Large intestine (tissue), 3 donors: ENCODE data around the gene IGFN1. TPM values are rescaled to one million over a fixed set of nuclear protein-coding genes. Genes with fewer than 3 reads are reported as not detected.
"Not testable (repeated sequence)": the region's sequence is repeated elsewhere in the genome, so short reads cannot be mapped to it uniquely, and the experiment has no call there.

Source experiments
- DNase-seq, 2 donors: peaks; one replicate each; pipeline versions ENCODE4 v3.0.0 to v3.0.0-alpha.2; 2013
- H3K27ac ChIP-seq: one replicate; pipeline ENCODE4 v1.5.1; 2013; ENCODE audit warnings: low read length
- H3K27me3 ChIP-seq: 2 replicates; pipeline ENCODE4 v1.6.1; 2013; ENCODE audit warnings: low read length; ENCODE audit not compliant: control insufficient read depth, insufficient read depth
- H3K36me3 ChIP-seq: 2 replicates; pipeline ENCODE4 v1.6.1; 2013; ENCODE audit warnings: low read length; ENCODE audit not compliant: control insufficient read depth, insufficient read depth
- H3K4me1 ChIP-seq: one replicate; pipeline ENCODE4 v1.6.1; 2013; ENCODE audit warnings: low read length; ENCODE audit not compliant: control insufficient read depth, insufficient read depth
- H3K4me3 ChIP-seq: one replicate; pipeline ENCODE4 v1.5.1; 2013; ENCODE audit warnings: low read length
- H3K9me3 ChIP-seq: one replicate; pipeline ENCODE4 v1.6.1; 2013; ENCODE audit warnings: mild to moderate bottlenecking, low read depth, low read length, moderate library complexity; ENCODE audit not compliant: control insufficient read depth
- WGBS: methylation state at CpG from one replicate; pipeline ENCODE4 v1.1.5; 2013; ENCODE audit warnings: low lambda C conversion rate; ENCODE audit not compliant: insufficient coverage; 5-methylcytosine and 5-hydroxymethylcytosine counted together
- polyA plus RNA-seq: library from polyadenylated mRNA; unstranded; fragments of 120-200 nt; gene quantifications from one replicate; pipeline ENCODE4 v1.2.1, GENCODE V29; 2013

The IGFN1 gene
- polyA plus RNA-seq, 1 donor, result 0.42 TPM

DNA sequence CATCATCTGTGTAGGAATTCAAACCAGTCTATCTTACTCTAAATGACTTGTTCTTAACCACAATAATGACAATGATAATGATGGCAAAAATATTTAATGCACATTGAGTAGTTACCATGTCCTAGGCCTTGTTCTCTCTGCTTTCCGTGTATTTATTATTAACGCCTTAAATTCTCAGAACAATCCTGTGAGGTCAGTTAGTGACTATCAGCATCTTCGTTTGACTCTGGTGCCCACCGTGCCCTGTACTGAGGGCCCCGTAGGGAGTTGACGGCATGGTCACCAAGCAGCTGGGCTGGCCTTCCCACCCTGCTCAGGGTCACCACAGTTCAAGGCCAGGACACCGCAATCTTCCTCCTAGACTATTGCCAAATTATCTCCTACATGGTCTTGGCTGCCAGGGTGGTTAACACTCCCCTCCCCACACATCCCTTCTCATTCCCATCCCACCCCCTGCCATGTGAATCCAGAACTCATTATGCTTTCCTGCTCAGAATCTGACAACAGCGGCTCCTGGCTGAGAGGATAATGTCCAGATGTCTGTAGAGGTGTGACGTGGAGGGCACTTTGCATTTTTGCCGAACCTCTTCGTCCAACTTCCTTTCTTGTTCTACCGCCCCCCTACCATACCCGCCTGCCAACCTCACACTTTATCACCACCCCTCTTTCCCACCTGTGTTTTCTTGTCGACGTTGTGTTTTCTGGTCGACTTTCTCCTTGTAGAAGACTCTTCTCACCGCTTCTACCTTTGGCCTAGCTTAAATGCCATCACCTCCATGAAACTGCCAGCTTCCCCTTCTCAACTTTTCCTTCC lies 33.4 kb downstream of the IGFN1 start:
- no peak for DNase-seq
- peaks cover 5% of the 10 kb centered on the region for H3K4me1 ChIP-seq
- 93% methylated on average over 10 of the region's 17 CpGs for WGBS
- H3K4me3 ChIP-seq, result no peak overlapping the region
- no peaks in the 10 kb centered on the region for H3K9me3 ChIP-seq
- H3K27me3 ChIP-seq, result peaks cover 4% of the 10 kb centered on the region
- no peak overlapping the region for H3K27ac ChIP-seq
- no peaks in the 10 kb centered on the region for H3K36me3 ChIP-seq

DNA sequence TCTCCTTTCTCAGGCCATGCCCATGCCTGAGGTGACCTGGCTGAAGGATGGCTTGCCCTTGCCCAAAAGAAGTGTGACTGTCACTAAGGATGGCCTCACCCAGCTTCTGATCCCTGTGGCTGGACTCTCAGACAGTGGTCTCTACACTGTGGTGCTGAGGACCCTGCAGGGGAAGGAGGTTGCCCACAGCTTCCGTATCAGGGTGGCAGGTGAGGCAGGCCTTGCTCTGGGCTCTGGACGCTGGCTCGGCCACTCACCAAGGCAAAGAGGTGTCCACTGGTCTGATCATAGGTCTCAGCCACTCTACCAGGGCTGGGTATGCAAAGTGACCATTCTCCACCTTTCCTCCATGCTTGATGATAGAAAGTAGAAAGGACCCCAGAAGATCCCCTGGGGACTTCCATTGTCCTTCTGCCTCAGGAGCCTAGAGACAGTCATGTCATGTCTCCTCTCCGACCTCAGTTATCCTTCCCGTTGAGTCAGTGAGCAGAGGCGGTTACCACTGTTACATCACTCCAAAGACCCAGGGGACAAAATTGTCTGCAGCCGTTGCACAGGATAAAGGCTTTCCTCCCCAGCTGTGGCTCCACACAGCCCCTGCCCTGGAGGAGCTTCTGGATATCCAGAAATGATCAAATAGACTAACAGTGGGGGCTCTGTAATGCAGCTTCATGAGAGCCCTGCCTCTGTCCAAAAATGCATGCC lies 34.2 kb downstream of the IGFN1 start:
- H3K36me3 ChIP-seq, result no peaks in the 10 kb centered on the region
- H3K4me1 ChIP-seq, result peaks cover 5% of the 10 kb centered on the region
- DNase-seq, result no peak
- H3K27me3 ChIP-seq, result peaks cover 4% of the 10 kb centered on the region
- no peaks in the 10 kb centered on the region for H3K9me3 ChIP-seq
- WGBS, result no CpG with 5 or more reads among the region's 7 CpGs
- no peak overlapping the region for H3K27ac ChIP-seq
- H3K4me3 ChIP-seq, result no peak overlapping the region

DNA sequence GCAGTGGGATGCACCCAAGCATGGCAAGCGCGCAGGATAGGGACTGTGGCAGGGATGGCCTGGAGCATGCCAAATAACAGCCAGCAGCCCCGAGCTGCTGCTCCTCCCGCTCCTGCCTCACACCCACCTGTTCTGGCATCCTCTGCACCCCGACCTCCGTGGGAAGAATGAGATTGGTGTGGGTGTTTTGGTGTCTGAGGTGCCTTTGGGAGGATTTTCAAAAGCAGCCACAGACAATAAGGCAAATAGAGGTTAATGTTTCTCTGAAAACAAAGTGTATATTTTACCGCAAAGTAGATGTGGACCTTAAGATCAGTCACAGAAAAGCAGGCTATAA lies 35.5 kb downstream of the IGFN1 start:
- Histone ChIP-seq H3K4me3 (no peak overlapping the region), H3K4me1 (peaks cover 5% of the 10 kb centered on the region), H3K27ac (no peak overlapping the region), H3K9me3 (no peaks in the 10 kb centered on the region), H3K36me3 (no peaks in the 10 kb centered on the region), H3K27me3 (peaks cover 6% of the 10 kb centered on the region)
- WGBS, result 100% methylated on average over 1 of the region's 7 CpGs
- DNase-seq, result no peak

DNA sequence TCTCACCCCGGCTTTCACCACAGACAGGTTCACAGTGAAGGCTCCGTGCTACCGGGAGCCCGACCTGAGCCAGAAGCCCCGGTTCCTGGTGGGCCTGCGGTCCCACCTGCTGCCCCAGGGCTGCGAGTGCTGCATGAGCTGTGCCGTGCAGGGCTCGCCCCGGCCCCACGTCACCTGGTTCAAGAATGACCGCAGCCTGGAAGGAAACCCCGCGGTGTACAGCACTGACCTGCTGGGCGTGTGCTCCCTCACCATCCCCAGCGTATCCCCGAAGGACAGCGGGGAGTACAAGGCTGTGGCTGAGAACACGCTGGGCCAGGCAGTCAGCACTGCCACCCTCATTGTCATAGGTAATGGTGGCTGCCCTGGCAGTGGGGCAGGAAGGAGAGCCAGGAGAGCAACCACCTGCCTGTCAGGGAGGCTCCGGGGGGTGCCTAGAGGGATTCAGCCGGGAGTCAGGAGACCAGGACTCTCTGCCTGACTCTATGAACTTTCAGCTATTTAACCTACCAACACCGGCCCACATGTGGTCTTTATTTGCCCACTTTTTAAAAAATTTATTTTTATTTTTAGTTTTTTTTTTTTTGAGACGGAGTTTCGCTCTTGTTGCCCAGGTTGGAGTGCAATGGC lies 36.4 kb downstream of the IGFN1 start:
- Histone ChIP-seq H3K36me3 (no peaks in the 10 kb centered on the region), H3K4me1 (peaks cover 5% of the 10 kb centered on the region), H3K27me3 (peaks cover 6% of the 10 kb centered on the region), H3K9me3 (no peaks in the 10 kb centered on the region), H3K4me3 (no peak overlapping the region), H3K27ac (no peak overlapping the region)
- 97% methylated on average over 5 of the region's 24 CpGs for WGBS
- no peak for DNase-seq

DNA sequence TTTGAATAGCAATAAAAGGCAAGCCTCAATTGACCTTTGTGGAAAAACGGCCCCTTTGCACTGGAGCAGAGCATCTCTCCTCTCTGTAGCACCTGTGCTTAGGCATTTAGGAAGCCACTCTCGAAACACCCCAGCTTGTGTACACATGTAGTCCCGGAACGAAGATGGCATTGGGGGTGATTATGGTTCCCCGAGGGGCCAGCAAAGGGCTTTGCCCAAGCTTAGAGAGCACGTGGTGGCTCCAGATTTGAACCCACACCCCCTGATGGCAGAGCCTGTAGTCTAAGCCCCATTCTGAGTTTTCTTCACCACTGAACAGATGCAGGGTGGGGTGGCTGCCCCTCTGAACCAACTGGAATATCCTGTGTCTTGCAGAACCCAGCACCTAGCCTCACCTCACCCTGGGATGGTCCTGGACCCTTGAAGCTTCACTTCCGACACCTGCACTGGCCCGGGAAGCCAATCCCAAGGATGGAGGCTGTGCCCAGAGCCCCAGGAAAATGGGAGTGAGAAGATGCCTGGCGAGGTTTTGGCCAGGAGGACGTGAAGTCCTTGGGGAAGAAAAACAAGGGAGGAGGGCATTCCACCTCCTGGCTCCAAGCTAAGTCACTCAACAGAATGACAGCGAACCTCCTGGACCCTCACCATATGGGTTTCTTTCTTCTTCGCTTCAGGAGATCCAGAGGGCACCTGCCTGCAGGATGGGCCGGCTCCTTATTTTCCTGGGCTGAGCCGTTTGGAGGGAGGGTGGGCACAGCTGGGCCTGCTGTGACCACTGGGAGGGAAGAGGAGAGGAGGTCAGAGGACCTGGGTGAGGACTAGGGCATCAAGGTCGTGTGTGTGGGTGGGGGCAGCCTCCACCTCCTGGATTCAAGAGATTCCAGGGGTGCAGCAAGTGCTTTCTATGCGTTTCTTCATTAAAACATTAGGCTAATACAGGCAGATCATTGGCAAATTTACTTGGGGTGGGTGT lies 37.7 kb downstream of the IGFN1 start:
- no CpG with 5 or more reads among the region's 16 CpGs for WGBS
- Histone ChIP-seq H3K27me3 (peaks cover 6% of the 10 kb centered on the region), H3K4me1 (no peaks in the 10 kb centered on the region), H3K4me3 (no peak overlapping the region), H3K36me3 (no peaks in the 10 kb centered on the region), H3K27ac (no peak overlapping the region), H3K9me3 (no peaks in the 10 kb centered on the region)
- DNase-seq, result no peak

DNA sequence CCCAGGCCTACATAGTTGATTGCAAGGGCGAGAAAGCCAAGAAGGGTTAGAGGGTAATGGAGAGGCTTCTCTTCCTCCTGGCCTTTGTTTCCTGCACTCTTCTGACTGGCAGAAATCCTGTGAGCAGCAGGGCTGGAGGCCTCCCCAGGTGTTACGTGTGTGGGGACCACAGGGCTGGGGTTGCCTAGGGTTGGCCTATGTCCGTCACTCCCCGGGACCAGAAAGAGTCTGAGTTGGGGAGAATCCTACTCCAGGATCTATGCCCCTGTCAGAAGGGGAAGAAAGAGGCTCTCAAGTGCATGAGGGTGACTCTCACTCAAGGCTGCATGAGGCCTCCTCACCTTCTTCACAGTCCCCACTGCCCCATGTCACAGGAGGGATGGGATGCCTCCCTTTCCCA lies 38.5 kb downstream of the IGFN1 start:
- Histone ChIP-seq H3K9me3 (no peaks in the 10 kb centered on the region), H3K27me3 (peaks cover 6% of the 10 kb centered on the region), H3K4me3 (no peak overlapping the region), H3K36me3 (no peaks in the 10 kb centered on the region), H3K4me1 (no peaks in the 10 kb centered on the region), H3K27ac (no peak overlapping the region)
- WGBS, result no CpG with 5 or more reads among the region's 4 CpGs
- no peak for DNase-seq

DNA sequence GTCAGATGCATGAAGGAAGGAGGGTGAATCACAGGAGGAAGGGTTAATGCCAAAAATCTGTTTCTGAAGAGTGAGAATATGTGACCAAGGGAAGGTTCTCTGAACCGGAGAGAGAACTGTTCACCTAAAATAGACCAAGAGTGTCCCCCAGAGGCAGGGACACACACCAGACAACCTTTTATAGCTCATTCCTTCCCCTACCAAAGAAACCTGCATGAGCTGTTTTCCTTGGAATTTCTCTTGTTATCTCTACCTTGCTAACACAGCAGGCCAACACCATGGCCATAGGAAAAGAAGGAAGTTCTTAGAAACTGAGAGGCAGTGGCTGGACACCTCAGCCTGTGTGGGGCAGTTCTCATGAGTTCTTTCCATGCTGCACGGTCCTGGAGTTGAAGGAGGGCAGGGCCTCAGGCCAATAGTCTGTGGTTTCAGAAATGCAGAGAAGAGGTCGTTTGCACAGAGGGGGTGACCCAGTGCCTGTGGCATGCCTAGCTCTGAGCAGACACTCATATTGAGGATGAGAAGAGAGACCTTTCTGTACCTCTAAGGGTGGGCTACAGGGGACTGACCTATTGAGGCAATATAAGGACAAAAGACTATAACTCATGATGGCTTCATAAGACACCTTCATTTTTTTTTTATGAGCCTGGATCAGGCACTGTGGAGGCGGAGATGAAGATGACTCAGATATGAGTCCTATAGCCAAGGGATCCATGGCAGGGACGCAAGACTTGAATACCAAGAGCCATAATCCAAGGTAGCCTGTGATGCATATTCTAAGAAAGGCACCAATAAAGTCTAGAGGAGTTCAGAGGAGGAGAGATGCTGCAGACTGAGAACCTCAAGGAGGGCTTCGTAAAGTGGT lies 39.4 kb downstream of the IGFN1 start:
- WGBS, result 25% methylated on average over 1 of the region's 6 CpGs
- no peak overlapping the region for H3K27ac ChIP-seq
- no peak for DNase-seq
- H3K36me3 ChIP-seq, result no peaks in the 10 kb centered on the region
- peaks cover 6% of the 10 kb centered on the region for H3K27me3 ChIP-seq
- no peak overlapping the region for H3K4me3 ChIP-seq
- no peaks in the 10 kb centered on the region for H3K9me3 ChIP-seq
- no peaks in the 10 kb centered on the region for H3K4me1 ChIP-seq

DNA sequence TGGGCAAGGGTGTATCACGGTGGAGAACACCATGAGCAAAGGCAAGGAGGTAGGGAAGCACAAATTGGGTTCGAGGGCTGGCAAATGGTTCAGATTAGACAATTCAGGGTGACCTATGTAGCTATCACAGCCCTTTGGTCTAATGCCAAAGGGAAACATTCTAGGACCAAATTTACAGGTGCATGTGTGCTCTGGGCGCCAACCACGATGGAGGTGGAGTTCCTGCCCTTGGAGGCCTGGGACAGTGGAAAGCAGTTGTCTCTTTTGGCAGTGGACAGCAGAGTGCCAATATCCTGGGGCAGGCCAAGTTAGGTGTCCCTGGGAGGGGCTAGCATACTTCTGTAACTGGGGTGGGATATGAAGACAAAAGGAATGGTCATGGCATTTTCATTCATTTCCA lies 40.1 kb downstream of the IGFN1 start:
- Histone ChIP-seq H3K27me3 (peaks cover 6% of the 10 kb centered on the region), H3K9me3 (no peaks in the 10 kb centered on the region), H3K4me3 (no peak overlapping the region), H3K4me1 (no peaks in the 10 kb centered on the region), H3K27ac (no peak overlapping the region), H3K36me3 (no peaks in the 10 kb centered on the region)
- no peak for DNase-seq
- WGBS, result 93% methylated on average over 2 of the region's 4 CpGs

DNA sequence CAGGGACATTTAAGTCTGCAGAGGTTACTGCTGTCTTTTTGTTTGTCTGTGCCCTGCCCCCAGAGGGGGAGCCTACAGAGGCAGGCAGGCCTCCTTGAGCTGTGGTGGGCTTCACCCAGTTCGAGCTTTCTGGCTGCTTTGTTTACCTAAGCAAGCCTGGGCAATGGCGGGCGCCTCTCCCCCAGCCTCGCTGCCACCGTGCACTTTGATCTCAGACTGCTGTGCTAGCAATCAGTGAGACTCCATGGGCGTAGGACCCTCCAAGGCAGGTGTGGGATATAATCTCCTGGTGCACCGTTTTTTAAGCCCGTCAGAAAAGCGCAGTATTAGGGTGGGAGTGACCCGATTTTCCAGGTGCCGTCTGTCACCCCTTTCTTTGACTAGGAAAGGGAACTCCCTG lies 49.0 kb downstream of the IGFN1 start:
- WGBS, result no CpG with 5 or more reads among the region's 11 CpGs
- not testable (repeated sequence) for H3K4me1 ChIP-seq, H3K9me3 ChIP-seq, H3K27me3 ChIP-seq, H3K4me3 ChIP-seq, DNase-seq, H3K27ac ChIP-seq, H3K36me3 ChIP-seq
